H9 (cell line): Measurements from ENCODE around the gene ZBTB45. TPM values are rescaled to one million over a fixed set of nuclear protein-coding genes. Genes with fewer than 3 reads are reported as not detected.

Experiments
- DNase-seq: peaks from one replicate; pipeline ENCODE4 v3.0.0-alpha.2; 2017
- H2AFZ ChIP-seq: one replicate; pipeline ENCODE4 v1.6.1; 2013; ENCODE audit warnings: mild to moderate bottlenecking, low read length, control low read depth, moderate library complexity
- H2AK5ac ChIP-seq: 2 replicates; pipeline ENCODE4 v1.6.1; 2013; ENCODE audit warnings: low read length, control low read depth, mixed read lengths; ENCODE audit not compliant: insufficient read length
- H2BK120ac ChIP-seq: one replicate; pipeline ENCODE4 v1.6.1; 2013; ENCODE audit warnings: low read depth, mild to moderate bottlenecking, low read length, control low read depth, inconsistent platforms; ENCODE audit not compliant: poor library complexity, severe bottlenecking
- H2BK12ac ChIP-seq: 2 replicates; pipeline ENCODE4 v1.6.1; 2013; ENCODE audit warnings: low read length, control low read depth, mixed read lengths, low read depth; ENCODE audit not compliant: insufficient read length
- H2BK15ac ChIP-seq: 2 replicates; pipeline ENCODE4 v1.6.1; 2013; ENCODE audit warnings: low read depth, low read length, control low read depth
- H2BK20ac ChIP-seq: one replicate; pipeline ENCODE4 v1.6.1; 2013; ENCODE audit warnings: low read depth, mild to moderate bottlenecking, low read length, control low read depth, inconsistent platforms; ENCODE audit not compliant: poor library complexity, severe bottlenecking
- H2BK5ac ChIP-seq: 2 replicates; pipeline ENCODE4 v1.6.1; 2013; ENCODE audit warnings: low read length, control low read depth, mixed read lengths; ENCODE audit not compliant: insufficient read length
- H3K14ac ChIP-seq: 2 replicates; pipeline ENCODE4 v1.6.1; 2013; ENCODE audit warnings: low read length, control low read depth; ENCODE audit not compliant: insufficient read depth
- H3K18ac ChIP-seq: 2 replicates; pipeline ENCODE4 v1.6.1; 2013; ENCODE audit warnings: low read depth, mild to moderate bottlenecking, mixed read lengths, low read length, control low read depth; ENCODE audit not compliant: insufficient read length
- H3K23ac ChIP-seq: 2 replicates; pipeline ENCODE4 v1.6.1; 2013; ENCODE audit warnings: low read length, control low read depth, mixed read lengths, low read depth; ENCODE audit not compliant: insufficient read length
- H3K23me2 ChIP-seq: 2 replicates; pipeline ENCODE4 v1.6.1; 2013; ENCODE audit warnings: low read depth, mild to moderate bottlenecking, mixed read lengths, low read length, control low read depth; ENCODE audit not compliant: insufficient read length, poor library complexity, severe bottlenecking
- H3K27ac ChIP-seq: 2 replicates; pipeline ENCODE4 v1.5.1; 2013; ENCODE audit warnings: low read length, control low read depth, mixed read lengths, low read depth; ENCODE audit not compliant: insufficient read length
- H3K27me3 ChIP-seq: 2 replicates; pipeline ENCODE4 v1.6.1; 2013; ENCODE audit warnings: low read length, control low read depth, inconsistent platforms; ENCODE audit not compliant: insufficient read depth
- H3K4ac ChIP-seq: 2 replicates; pipeline ENCODE4 v1.6.1; 2013; ENCODE audit warnings: low read depth, mild to moderate bottlenecking, control low read depth, inconsistent platforms, low read length, moderate library complexity
- H3K4me1 ChIP-seq: 2 replicates; pipeline ENCODE4 v1.6.1; 2013; ENCODE audit warnings: low read length, control low read depth, inconsistent platforms; ENCODE audit not compliant: insufficient read depth
- H3K4me2 ChIP-seq: 2 replicates; pipeline ENCODE4 v1.6.1; 2013; ENCODE audit warnings: low read length, control low read depth, mixed read lengths; ENCODE audit not compliant: insufficient read length, insufficient read depth
- H3K56ac ChIP-seq: 2 replicates; pipeline ENCODE4 v1.6.1; 2013; ENCODE audit warnings: low read depth, mild to moderate bottlenecking, mixed read lengths, low read length, control low read depth; ENCODE audit not compliant: insufficient read length
- H3K79me1 ChIP-seq: 2 replicates; pipeline ENCODE4 v1.6.1; 2013; ENCODE audit warnings: low read depth, mild to moderate bottlenecking, moderate library complexity, low read length, control low read depth, inconsistent platforms; ENCODE audit not compliant: insufficient read depth, poor library complexity, severe bottlenecking
- H3K79me2 ChIP-seq: 2 replicates; pipeline ENCODE4 v1.6.1; 2013; ENCODE audit warnings: low read length, control low read depth, inconsistent platforms; ENCODE audit not compliant: insufficient read depth
- H3K9ac ChIP-seq: 2 replicates; pipeline ENCODE4 v1.6.1; 2013; ENCODE audit warnings: low read length, control low read depth, mixed read lengths; ENCODE audit not compliant: insufficient read length; ENCODE audit errors: extremely low read depth
- H3K9me3 ChIP-seq: one replicate; pipeline ENCODE4 v1.6.1; 2013; ENCODE audit warnings: low read depth, low read length, inconsistent platforms; ENCODE audit not compliant: control insufficient read depth
- H3T11ph ChIP-seq: one replicate; pipeline ENCODE4 v1.6.1; 2013; ENCODE audit warnings: mild to moderate bottlenecking, low read length, control low read depth, inconsistent platforms
- H4K20me1 ChIP-seq: one replicate; pipeline ENCODE4 v1.6.1; 2013; ENCODE audit not compliant: control insufficient read depth, insufficient read length, insufficient read depth
- H4K5ac ChIP-seq: 2 replicates; pipeline ENCODE4 v1.6.1; 2013; ENCODE audit warnings: low read depth, mild to moderate bottlenecking, mixed read lengths, low read length, control low read depth; ENCODE audit not compliant: insufficient read length
- H4K8ac ChIP-seq: replicated peaks from 2 replicates; pipeline ENCODE4 v1.6.1; 2013; ENCODE audit warnings: low read length, control low read depth, mixed read lengths, low read depth; ENCODE audit not compliant: insufficient read length
- H4K91ac ChIP-seq: 2 replicates; pipeline ENCODE4 v1.6.1; 2013; ENCODE audit warnings: low read depth, mild to moderate bottlenecking, moderate library complexity, mixed read lengths, low read length, control low read depth; ENCODE audit not compliant: insufficient read length
- H3K27ac Mint-ChIP-seq, 3 experiments: 2 replicates in 2 of 3; 3 replicates in 1 of 3; pipeline ENCODE4 v1.8.0; 2020 to 2021; ENCODE audit warnings: mixed read lengths in 3 of 3, mild to moderate bottlenecking in 1 of 3, moderate library complexity in 1 of 3
- H3K27me3 Mint-ChIP-seq: 2 replicates; pipeline ENCODE4 v1.8.0; 2021; ENCODE audit warnings: low read depth, mild to moderate bottlenecking, moderate library complexity, mixed read lengths
- H3K36me3 Mint-ChIP-seq, 3 experiments: 2 replicates in 2 of 3; 3 replicates in 1 of 3; pipeline ENCODE4 v1.8.0; 2020 to 2021; ENCODE audit warnings: low read depth in 3 of 3, mixed read lengths in 3 of 3; ENCODE audit not compliant: insufficient read depth in 1 of 3
- H3K4me1 Mint-ChIP-seq, 2 experiments: 2 replicates each; pipeline ENCODE4 v1.8.0; 2020; ENCODE audit warnings: mixed read lengths in 2 of 2
- H3K4me3 Mint-ChIP-seq, 2 experiments: 2 replicates in 1 of 2; 3 replicates in 1 of 2; pipeline ENCODE4 v1.8.0; 2020 to 2021; ENCODE audit warnings: mild to moderate bottlenecking in 2 of 2, mixed read lengths in 2 of 2, moderate library complexity in 1 of 2
- H3K9me3 Mint-ChIP-seq, 2 experiments: 2 replicates in 1 of 2; 3 replicates in 1 of 2; pipeline ENCODE4 v1.8.0; 2020; ENCODE audit warnings: mild to moderate bottlenecking in 2 of 2, mixed read lengths in 2 of 2, moderate library complexity in 1 of 2
- CTCF ChIP-seq: fragments of 200-600 bp; sonication (generic); conservative IDR thresholded peaks from 3 replicates; pipeline ENCODE4 v1.8.0; 2021; ENCODE audit warnings: antibody characterized with exemption, mild to moderate bottlenecking
- WGBS: extraction: QIAGEN DNeasy Blood & Tissue Kit; methylation state at CpG from one replicate; pipeline ENCODE4 v1.1.7; 2013; ENCODE audit warnings: missing lambda C conversion rate, low lambda C conversion rate, mixed read lengths; ENCODE audit not compliant: insufficient read length; ENCODE audit errors: extremely low coverage; 5-methylcytosine and 5-hydroxymethylcytosine counted together
- total RNA-seq: library from RNA; stranded (reverse); gene quantifications from 2 replicates; pipeline ENCODE4 v1.2.1, GENCODE V29; 2021

ZBTB45 gene
- total RNA-seq, 1 experiment from 2014 or later = 18.7 TPM

GRCh38 chr19:58560007-58560887 is 40.6 kb upstream of the ZBTB45 start:
- Histone ChIP-seq H3K56ac (no peak overlapping the region), H3K9me3 (no peaks in the 10 kb centered on the region), H2BK120ac (no peak overlapping the region), H3K4me1 (no peaks in the 10 kb centered on the region), H2BK20ac (no peak overlapping the region), H4K8ac (no peak overlapping the region), H2AFZ (no peak overlapping the region), H3K14ac (peak overlapping the region; percentile 85; the same call in 1 of the 2 replicates), H4K20me1 (no peaks in the 10 kb centered on the region), H2BK12ac (no peak overlapping the region), H2BK15ac (no peak overlapping the region), H3K27ac (no peak overlapping the region), H2AK5ac (no peak overlapping the region), H3K18ac (peak overlapping the region; percentile 2), H3K23me2 (peaks cover 4% of the 10 kb centered on the region), H3K9ac (peak overlapping the region; percentile 58), H3K27me3 (no peaks in the 10 kb centered on the region), H3K79me1 (no peaks in the 10 kb centered on the region), H2BK5ac (no peak overlapping the region), H3K4ac (no peak overlapping the region), H3T11ph (no peak overlapping the region), H4K91ac (no peak overlapping the region), H3K23ac (no peak overlapping the region), H3K4me2 (peak overlapping the region; percentile 67), H4K5ac (peak overlapping the region; percentile 1), H3K79me2 (peaks cover 8% of the 10 kb centered on the region; the same call in 1 of the 2 replicates)
- Mint-ChIP-seq H3K36me3 (peaks cover 16 to 39% (median 26%) of the 10 kb centered on the region in 3 experiments; a peak in 6 of 7 replicates), H3K9me3 (no peaks in the 10 kb centered on the region; a peak in 1 of 5 replicates), H3K27ac (peak overlapping the region; percentile 51 to 100 (median 100); a peak in 4 of 7 replicates), H3K27me3 (peaks cover 1% of the 10 kb centered on the region; the same call in 1 of the 2 replicates), H3K4me1 (peaks cover 12 to 31% of the 10 kb centered on the region in 2 experiments), H3K4me3 (peak overlapping the region; percentile 96)
- WGBS = no CpG with 5 or more reads among the region's 8 CpGs
- no peak for DNase-seq
- no peak for TF ChIP-seq CTCF
